HCT116 (cell line): Measurements from ENCODE around the gene PIK3CA.

ENCODE experiments used
- CTCF ChIP-seq, 3 experiments: fragments of 200-600 bp in 1 of 3; sonication (generic) in 1 of 3; IDR thresholded peaks in 2 of 3; conservative IDR thresholded peaks in 1 of 3; 2 replicates each; pipeline ENCODE4 v1.5.1; 2012 to 2017; ENCODE audit warnings: low read depth in 2 of 3, low read length in 2 of 3, antibody characterized with exemption in 1 of 3, borderline replicate concordance in 1 of 3, control low read depth in 1 of 3, mild to moderate bottlenecking in 1 of 3, mixed read lengths in 1 of 3, mixed run types in 1 of 3, moderate library complexity in 1 of 3; ENCODE audit not compliant: insufficient read depth in 1 of 3
- EGR1 ChIP-seq: IDR thresholded peaks from 2 replicates; pipeline ENCODE4 v1.6.1; 2012; ENCODE audit warnings: low read depth
- EZH2 ChIP-seq: fragments of 200-600 bp; sonication (generic); IDR thresholded peaks from 2 replicates; pipeline ENCODE4 v1.6.1; 2017; ENCODE audit warnings: antibody characterized with exemption, mixed run types
- MAX ChIP-seq: IDR thresholded peaks from 2 replicates; pipeline ENCODE4 v1.6.1; 2012
- POLR2A ChIP-seq: IDR thresholded peaks from 2 replicates; pipeline ENCODE4 v1.7.0; 2011; ENCODE audit warnings: borderline replicate concordance; ENCODE audit not compliant: insufficient read depth, insufficient read length; ENCODE audit errors: extremely low read depth
- RAD21 ChIP-seq: IDR thresholded peaks from 2 replicates; pipeline ENCODE4 v1.6.1; 2012; ENCODE audit warnings: low read depth, mild to moderate bottlenecking
- SRF ChIP-seq: IDR thresholded peaks from 2 replicates; pipeline ENCODE4 v1.6.1; 2012; ENCODE audit warnings: low read depth

- TF ChIP-seq RAD21 (no peak), EZH2 (no peak), SRF (no peak), MAX (no peak), CTCF (IDR thresholded peaks at IDR 0.05 in 2 of 3, conservative IDR thresholded peaks at IDR 0.05 in 1 of 3; ENCODE audit: borderline replicate concordance in 1 of 3, insufficient read depth in 1 of 3, low read depth in 2 of 3, low read length in 2 of 3) (no peak; a peak in 1 of 6 replicates), EGR1 (no peak), POLR2A (no peak)
These were observed 664 bp upstream of the PIK3CA start for GRCh38 chr3:179147514-179147872.
